NCI-H1417 (cell line): Measurements from ENCODE around the gene YWHAB.
A peak's percentile ranks its signal among the peaks of the same experiment; 100 is the strongest.
"Not testable (repeated sequence)": the region's sequence is repeated elsewhere in the genome, so short reads cannot be mapped to it uniquely, and the experiment has no call there.

Experiments
- DNase-seq, 3 experiments: peaks; one replicate each; lab custom pipeline; 2025; lab: John Stamatoyannopoulos, UW

The YWHAB gene

DNA sequence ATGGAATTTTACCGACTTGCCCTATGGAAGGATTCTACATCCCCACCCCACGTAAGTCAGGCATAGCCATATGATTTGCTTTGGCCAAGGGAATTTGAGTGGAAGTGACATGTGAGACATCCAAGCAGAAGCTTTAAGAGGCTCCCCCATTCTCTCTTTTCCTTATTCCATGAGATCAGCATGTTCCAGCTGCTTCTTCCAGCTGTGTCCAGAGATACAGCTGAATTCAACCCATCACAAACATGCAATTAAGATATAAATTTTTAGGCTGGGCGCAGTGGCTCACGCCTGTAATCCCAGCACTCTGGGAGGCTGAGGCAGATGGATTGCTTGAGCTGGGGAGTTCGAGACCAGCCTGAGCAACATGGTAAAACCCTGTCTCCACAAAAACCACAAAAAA is 16.0 kb upstream of the YWHAB start:
- DNase-seq: no peak

DNA sequence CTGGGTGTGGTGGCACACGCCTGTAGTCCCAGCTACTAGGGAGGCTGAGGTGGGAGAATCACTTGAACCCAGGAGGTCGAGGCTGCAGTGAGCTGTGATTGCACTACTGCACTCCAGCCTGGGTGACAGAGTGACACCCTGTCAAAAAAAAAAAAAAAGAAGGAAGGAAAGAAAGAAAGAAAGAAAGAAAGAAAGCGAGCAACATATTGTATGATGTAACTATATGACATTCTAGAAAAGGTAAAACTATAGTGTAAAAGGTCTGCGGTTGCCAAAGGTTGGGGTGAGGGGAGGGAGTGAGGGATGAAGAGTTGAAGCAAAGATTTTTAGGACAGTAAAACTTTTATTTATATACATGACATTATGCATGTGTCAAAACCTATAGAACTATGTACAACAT is 3.1 kb upstream of the YWHAB start:
- not testable (repeated sequence) for DNase-seq

DNA sequence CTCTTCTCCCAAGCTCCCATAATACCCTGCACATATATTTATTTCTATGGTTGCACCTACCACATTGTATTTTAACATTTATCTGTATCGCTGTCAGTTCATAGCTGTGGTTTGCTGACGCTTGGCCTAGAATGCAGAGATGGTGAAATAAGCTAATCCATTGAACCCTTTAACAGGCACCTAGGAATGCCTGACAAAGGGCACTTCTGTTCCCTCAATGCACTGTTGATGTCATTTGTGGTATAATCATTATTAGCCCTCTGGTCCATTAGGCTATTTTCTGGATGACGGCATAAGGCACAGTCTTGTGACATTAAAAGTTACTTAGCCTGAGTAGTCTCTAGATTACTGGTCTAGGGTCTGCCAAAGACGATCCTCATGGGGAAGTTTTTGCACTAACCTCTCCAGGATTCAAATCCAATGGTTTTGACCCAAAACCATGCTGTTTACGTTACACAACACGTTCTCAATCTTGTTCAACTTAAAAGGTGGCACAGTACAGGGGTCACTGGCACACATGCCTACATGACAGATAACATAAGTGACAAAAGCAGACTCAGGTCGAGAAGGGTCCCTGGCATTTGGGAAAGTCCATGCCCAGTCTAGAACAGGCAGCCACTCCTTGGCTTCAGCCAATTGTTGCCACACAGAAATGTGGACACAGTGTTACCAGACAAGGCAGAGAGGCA is 2.1 kb upstream of the YWHAB start:
- DNase-seq: no peak

- DNase-seq: no peak
These were observed 556 bp upstream of the YWHAB start for GRCh38 chr20:44884907-44885391.

DNA sequence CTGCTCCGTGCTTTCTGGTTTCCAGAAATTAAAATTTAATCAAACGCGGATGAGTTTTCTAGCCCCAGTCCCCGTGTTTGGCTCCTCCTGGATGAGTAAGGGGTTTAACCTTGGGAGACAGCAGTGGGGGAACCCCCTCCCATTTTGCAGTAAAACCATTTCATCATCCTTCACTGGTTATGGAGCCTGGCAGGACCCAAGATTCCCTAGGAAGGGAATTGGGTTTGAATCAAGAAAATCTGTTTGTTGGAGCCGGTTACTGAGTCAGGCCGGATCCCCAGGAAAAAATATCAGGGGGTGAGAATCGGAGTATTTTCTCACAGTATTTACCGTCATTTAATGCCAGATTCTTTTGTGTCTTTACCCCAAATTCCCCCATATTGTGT is 754 bp downstream of the YWHAB start:
- peak in 1 of 3 experiments; percentile 24 for DNase-seq

DNA sequence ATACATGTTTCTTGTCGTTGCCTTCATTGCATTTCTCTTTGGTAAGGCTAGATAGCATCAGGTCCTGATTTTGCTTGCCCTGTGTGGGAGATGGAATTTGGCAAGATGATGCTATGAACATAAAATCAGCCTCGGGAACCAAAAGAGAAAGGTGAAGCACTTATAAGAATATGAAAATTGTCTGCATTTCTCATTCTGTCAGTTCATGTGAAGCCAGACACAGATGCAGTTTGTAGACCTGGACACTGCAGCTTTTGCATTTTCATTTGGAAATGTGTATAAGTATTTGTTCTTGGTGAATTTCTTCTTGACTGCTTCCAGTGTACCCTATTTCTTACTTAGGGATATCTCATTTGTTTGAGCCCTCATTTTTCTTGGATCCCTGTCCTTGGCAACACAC is 1.3 kb downstream of the YWHAB start:
- DNase-seq: no peak

- no peak for DNase-seq
These were observed 2.0 kb downstream of the YWHAB start for GRCh38 chr20:44887466-44887865.

- no peak for DNase-seq
These were observed 3.0 kb downstream of the YWHAB start for GRCh38 chr20:44888226-44889103.

DNA sequence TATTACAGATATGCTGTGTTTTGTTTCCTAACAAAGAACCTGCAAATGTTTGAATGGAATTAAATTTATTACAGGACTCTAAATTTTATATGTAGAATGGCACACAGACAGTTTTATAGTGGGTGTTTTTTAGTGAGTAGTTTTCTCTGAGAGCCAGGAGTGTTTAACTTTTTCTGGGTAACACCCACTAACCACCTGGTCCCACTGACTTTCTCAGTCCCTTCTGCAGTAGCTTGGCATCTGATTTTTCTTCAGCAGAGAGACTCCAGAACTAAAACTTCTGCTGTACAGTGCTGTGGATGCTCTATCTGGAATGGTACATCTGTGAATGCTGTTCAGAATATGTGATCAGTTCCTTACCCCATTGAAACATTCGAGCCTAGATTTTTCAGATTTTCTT is 6.3 kb downstream of the YWHAB start:
- DNase-seq: no peak

GRCh38 chr20:44894959-44895358 is 9.5 kb downstream of the YWHAB start:
- DNase-seq: no peak

DNA sequence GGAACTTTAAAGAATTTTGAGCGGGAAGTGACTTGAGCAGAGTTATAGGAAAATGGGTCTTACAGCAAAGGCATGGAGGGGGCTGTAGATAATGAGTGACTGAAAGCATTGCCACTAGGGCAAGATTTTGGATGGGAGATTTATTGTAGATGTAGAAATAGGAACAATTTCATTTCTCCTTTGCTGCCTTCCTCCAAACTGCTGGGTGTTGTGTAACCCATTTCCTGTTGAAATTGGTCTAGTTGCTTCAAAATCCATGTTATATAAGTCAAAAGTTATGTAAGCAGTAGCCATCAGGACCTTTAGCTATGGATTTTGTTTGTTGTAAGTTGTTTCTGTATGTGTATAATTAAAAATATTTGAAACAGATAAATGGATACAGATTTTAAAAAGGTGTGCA is 11.1 kb downstream of the YWHAB start:
- no peak for DNase-seq

DNA sequence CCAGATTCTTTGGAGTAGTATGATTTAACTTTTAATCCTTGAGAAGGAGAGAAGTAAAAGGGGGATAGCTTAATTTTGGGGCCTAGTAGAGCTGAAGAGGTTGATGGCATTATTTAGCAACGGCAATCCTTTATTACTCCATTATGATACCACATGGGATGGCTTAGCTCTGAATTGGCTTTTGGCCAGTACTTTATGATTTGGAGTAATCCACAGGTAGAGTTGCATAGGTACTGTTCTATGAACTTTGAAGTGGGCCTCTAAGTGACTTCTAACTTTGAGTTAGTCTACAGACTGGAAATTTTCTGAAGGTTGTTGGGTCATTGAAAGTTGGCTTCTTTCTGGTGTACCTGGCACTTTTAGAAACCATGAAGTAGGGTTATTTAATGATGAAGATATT is 11.6 kb downstream of the YWHAB start:
- DNase-seq: no peak

- DNase-seq: no peak
These were observed 14.8 kb downstream of the YWHAB start for GRCh38 chr20:44900231-44900854.

DNA sequence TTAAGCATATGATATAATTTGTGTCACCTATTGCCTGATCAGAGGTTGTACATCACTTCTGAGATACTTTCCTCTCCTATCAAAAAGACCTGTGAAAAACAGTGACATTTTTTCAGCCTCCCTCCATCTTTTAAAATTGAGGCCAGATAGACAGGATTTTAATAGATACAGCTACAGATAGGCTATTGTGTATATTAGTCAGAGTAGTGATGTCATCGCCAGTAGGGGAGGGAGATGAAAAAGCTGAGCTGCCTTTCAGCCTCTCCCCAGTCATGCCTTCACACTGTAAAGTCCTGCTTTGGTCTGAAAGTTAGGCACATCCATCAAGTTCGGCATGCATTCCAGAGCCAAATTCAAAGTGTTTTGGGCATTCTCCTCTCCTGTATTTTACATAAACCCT is 16.5 kb downstream of the YWHAB start:
- DNase-seq: no peak

GRCh38 chr20:44904377-44904776 is 18.9 kb downstream of the YWHAB start:
- no peak for DNase-seq

DNA sequence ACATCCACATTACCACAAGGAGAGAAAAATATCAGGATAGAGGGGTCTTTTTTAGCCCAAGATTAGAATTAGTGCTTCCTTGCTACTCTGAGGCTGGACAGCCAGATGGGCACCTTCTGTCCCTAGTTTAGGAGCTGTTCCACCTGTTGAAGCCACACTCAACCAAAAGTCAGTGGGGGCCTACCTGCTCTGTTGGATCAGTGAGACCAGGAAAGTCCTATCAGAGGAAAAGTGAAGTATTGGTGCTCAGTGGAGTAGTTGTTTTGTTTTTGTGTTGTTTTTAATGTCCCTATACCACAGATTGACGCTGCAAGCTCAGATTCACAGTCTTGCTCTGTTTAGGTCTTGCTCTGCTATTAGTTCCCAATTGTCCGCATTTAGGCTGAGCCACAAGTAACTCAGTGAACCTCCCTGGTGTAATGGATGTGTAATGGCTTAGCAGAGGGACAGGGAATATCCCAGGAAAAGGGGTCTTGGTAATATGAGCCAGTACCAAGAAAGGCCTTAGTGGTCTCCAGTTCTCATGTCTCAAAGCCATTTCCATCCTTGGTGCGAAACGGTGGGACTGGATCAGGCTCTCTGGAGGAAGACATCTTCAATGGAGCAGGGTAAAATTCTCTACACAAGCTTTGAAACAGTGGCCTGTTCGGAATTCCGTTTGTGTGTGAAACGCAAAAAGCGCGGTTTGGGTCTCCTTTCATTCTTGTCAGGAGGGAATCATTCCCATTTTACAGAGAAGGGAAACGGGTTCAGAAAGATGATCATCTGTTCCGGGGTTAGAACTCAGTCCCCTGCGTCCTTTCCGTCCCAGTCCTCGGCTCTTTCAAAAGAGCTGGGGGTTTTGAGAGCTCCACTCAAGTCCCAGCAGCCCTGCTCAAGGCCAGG is 23.7 kb downstream of the YWHAB start:
- peak in 1 of 3 experiments; percentile 27 for DNase-seq

DNA sequence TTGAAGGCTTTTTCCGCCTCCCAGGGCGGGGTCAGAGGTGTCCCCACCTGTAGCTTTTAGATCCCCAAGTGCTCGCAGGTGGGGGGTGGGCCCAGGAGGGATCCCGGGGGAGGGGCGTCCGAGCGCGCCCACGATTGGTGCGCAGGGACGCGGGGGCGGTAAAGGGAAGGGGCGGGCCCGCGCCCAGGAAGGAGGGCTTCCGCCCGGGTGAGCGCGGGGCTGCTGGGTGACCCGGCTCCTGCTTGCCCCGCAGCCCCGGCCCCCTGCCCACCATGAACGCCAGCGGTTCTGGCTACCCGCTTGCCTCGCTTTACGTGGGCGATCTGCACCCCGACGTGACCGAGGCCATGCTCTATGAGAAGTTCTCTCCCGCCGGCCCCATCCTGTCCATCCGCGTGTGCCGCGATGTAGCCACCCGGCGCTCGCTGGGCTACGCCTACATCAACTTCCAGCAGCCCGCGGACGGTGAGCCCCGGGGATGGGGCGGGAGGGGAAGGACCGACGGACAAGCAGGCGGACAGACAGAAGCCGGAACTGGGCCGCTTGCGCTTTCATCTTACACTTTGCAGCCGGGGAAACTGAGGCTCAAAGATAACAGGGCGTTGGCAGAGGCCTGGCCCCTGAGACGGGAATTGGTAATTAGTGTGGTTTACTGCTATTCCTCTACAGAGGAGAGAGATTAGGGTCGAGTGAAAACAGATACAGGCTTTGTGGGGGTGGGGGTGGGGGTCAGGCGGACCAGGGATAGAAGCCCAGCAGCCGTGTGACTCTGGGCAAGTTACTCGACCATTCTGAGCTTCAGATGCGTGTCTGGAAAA is 24.6 kb downstream of the YWHAB start, which contains the start of gene PABPC1L:
Gene PABPC1L (plus strand): TSS at position 189 of the 818 bp plus-strand sequence. CDS start 84 bp downstream, at position 273.
- DNase-seq: peak; percentile 75 to 90 (median 90)

DNA sequence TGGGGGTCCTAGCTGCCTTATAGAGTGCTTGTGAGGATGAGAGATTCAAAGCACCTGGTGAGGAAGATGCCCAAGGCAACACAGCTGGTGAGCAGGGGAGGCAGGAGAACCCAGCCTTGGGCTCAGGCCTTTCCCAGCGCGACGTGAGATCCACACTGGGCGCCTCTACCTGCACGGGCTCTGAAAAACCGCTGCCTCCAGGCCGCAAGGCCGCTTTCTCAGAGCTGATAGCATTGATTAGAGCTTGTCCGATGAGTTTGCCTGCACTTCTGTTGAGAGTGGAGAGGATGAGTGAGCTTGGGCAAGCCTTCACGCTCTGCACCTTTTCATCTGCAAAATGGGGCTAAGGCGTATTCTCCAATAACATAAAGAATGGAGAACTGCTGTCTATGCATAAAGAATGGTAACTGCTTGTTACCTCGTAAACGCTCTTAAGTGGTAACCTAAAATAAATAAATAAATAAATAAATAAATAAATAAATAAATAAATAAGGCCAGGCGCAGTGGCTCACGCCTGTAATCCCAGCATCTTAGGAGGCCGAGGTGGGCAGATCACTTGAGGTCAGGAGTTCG is 25.3 kb downstream of the YWHAB start:
- peak in 1 of 3 experiments; percentile 39 for DNase-seq

DNA sequence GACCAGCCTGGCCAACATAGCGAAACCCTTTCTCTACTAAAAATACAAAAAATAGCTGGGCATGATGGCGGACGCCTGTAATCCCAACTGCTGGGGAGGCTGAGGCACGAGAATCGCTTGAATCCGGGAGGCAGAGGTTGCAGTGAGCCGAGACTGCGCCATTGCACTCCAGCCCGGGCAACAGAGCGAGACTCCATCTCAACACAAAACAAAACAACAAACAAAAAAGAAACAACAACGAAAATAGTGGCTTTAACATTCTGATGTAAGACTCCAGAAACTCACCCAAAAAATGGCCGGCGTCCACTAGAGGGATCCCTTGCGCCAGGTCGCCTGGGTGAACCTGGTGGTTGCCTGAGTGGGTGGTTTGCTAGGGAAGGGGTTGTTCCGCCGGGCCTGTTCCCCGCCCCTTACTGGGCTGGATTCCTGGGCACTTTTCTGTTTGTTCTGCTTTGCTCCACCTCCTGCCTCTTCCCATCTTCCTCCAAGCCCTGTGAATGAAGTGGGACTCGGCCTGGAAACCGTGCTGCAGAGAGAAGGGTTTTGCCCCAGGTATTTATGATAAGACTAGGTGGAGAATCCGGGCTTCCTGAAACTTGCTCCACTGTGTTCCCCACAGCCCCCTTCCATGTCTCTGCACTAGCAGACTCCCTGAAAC is 25.9 kb downstream of the YWHAB start:
- peak in 2 of 3 experiments; percentile 12 to 31 for DNase-seq

GRCh38 chr20:44912189-44912588 is 26.7 kb downstream of the YWHAB start:
- no peak for DNase-seq
